G401 (cell line): ENCODE data around the gene FASTKD3. TPM values are rescaled to one million over a fixed set of nuclear protein-coding genes. Genes with fewer than 3 reads are reported as not detected.

ENCODE experiments used
- DNase-seq: peaks from one replicate; pipeline ENCODE4 v3.0.0-alpha.2; 2015; ENCODE audit warnings: low spot score
- in situ Hi-C: cut with HindIII; loops from 2 replicates; pipeline ENCODE4 v1.10.0; 2016; ENCODE audit warnings: low sequenced_read_pairs, mixed read lengths
- total RNA-seq: library from RNA; depleted of rRNA; stranded (reverse); fragments of >200 nt; shearing (Covaris generic); gene quantifications from 2 replicates; pipeline ENCODE4 v1.2.3, GENCODE V29; 2014

The FASTKD3 gene
- total RNA-seq, 1 experiment from 2014 or later, result 25.5 TPM

- DNase-seq, result no peak
- in situ Hi-C loops, result no loop called here
Measured at GRCh38 chr5:7884491-7885267, 15.8 kb upstream of the FASTKD3 start.

- no peak for DNase-seq
- in situ Hi-C loops, result no loop called here
Measured at GRCh38 chr5:7882926-7883325, 14.1 kb upstream of the FASTKD3 start.

DNA sequence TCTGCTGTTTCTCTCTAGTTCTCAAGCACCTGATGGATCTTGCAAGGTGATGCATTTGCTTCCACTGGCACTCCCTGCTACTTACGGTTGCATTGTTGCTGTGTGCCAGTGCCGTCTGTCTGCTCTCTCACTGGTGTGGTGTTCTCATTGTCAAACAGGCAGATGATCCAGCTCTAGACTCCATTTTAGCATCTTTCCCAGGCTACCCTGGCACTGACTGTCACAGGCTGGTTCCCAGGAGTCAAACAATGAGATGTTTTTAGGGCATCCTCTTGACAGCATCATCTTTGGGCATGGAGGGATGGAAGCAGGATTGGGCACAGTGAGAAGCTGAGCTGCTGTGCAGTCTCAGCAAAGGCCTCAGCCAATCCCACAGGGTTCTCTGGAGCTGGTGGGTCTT is 13.0 kb upstream of the FASTKD3 start:
- no peak for DNase-seq
- in situ Hi-C loops, result no loop called here

DNA sequence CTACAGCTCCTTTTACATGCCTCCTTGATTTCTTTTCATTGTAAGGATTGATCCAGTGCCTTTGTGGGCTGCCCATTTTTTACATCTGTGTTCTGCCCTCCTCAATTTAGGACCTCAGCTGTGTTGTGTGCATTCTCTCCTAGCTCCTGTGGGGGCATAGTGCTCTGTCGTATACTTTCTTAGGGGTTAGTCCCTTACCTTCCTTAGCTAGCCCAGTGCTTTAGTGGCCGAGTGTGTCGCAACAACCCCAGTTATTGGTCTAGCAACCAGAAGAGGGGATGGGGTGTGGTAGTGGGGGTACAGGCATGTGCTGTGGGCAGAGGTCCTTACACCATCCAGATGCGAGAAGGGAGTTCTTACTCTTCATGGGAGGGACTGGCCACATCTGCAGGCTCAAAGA is 12.3 kb upstream of the FASTKD3 start:
- in situ Hi-C loops, result no loop called here
- DNase-seq, result no peak

DNA sequence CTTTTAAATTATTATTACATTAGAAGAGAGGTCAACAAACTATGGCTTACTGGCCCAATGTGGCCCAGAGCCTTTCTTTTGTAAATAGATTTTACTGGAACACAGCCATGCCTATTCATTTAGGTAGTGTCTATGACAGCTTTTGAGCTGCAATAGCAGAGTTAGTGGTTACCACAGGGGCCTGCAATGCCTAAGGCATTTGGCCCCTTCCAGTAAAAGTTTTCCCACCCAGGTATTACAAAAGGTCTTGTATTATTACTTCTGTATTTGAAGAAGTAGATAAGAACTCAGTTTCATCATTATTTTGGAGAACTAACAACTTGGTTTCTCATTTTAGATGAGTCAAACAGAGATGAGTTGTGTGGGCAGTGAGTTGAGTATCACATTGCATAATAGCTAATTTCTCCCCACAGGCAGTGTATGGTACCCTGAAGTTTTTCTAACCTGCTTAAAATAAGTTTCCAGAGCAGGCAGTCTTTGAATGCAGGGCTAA is 9.6 kb upstream of the FASTKD3 start:
- DNase-seq, result no peak
- in situ Hi-C loops, result no loop called here

DNA sequence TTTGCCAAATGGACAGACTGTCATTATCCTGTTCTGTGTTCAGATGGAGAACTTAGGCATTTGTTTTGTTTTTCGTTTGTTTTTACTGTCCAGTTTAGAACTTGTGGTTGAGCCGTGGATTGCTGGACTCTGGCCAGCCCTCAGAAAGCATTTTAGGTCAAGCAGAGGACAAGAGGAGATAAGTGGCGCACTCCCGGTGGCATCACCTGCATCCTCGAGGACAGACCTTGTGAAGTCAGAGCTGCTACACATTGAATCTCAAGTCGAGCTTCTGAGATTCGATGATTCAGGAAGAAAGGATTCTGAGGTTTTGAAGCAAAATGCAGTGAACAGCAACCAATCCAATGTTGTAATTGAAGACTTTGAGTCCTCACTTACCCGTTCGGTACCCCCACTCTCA is 9.0 kb upstream of the FASTKD3 start:
- no peak for DNase-seq
- in situ Hi-C loops, result no loop called here

GRCh38 chr5:7876867-7877266 is 8.0 kb upstream of the FASTKD3 start:
- no peak for DNase-seq

DNA sequence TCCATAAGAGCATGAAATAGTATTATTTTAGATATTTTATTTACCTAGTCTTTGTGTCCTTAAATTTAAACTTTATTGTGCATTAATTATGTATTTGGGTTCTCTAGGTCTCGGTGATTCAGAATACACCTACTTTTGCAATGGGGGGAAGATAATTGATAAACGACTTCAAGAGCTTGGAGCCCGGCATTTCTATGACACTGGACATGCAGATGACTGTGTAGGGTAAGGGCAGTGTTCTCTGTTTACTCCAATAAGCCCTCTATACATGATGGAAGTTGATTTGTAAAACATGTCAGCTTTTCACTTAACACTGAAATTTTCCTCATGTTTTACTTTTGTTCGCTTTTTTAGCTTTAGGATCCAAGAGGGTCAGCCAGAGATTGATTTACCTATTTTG is 6.3 kb upstream of the FASTKD3 start:
- DNase-seq, result no peak
- in situ Hi-C loops, result no loop called here

More at GRCh38 chr5:7876867-7877266, 8.0 kb upstream of the FASTKD3 start:
- in situ Hi-C loops, result no loop called here

GRCh38 chr5:7874639-7875038 is 5.8 kb upstream of the FASTKD3 start:
- no peak for DNase-seq

GRCh38 chr5:7873216-7873615 is 4.4 kb upstream of the FASTKD3 start:
- DNase-seq, result no peak
- in situ Hi-C loops, result no loop called here

More at GRCh38 chr5:7874639-7875038, 5.8 kb upstream of the FASTKD3 start:
- in situ Hi-C loops, result no loop called here

DNA sequence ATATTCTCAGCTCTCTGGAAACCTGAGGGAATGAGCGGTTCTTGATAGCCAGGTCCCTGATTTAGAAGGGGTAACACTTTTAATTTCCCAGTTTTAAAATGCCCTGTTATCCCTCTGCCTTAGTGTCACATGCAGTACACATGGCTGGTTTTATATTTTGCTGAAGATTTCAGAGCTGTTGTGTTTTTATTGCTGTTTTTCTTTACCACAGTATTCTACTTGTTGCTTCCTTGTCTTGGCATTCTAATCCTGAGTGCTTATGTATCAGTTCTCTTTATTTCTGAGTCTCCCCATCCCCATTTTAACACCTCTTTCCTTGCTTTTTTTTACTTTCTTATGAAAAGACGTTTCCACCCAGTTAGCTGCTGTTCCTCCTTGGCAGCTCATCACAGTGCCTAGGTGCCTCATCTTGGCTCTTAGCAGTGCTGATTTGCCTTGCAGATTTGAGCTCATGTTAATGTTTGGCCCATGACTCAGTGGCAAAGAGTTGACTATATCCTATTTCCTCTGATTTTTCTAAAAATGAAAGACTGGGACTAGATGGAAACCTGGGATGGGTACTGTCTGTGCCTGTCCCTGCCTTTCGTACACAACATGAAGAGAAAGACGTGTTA is 3.8 kb upstream of the FASTKD3 start:
- DNase-seq, result no peak
- in situ Hi-C loops, result no loop called here

GRCh38 chr5:7871653-7872052 is 2.8 kb upstream of the FASTKD3 start:
- DNase-seq, result no peak
- in situ Hi-C loops, result no loop called here

DNA sequence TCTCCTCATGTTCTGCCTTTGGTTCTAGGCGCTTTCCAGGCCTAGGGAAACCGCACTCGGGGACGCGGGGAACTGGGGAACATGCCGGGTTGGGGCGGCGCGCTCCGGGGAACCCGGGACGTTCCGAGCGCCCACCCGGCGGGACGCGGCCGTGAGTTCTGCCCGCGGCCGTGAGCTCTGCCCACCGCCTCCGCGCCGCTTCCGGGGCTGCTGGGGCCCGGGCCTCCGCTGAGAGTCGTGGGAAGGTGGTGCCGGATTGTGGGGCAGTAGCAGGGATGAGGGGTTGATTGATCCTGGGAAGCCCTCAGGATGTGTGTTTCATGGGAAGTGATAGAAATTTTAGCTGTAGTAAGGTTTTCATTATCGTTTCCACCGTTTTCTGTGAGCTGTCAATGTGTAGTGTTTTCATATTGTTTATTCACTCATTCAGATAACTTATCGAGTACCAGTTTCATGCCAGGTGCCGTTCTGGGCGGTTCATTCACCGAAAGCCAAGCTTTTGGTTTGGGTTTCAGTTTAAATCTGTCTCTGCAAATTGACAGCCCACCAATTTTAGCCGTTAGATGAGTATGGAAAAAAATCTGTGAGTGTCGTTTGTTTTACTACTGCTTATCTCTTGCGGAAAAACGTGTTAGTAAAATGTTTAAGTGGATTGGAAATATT is 774 bp upstream of the FASTKD3 start:
- peak; percentile 17 for DNase-seq
- in situ Hi-C loops, result no loop called here

- DNase-seq, result no peak
- in situ Hi-C loops, result no loop called here
Measured at GRCh38 chr5:7868427-7868772, 431 bp downstream of the FASTKD3 start.

- in situ Hi-C loops, result no loop called here
- DNase-seq, result peak; percentile 19
Measured at GRCh38 chr5:7867260-7867659, 1.6 kb downstream of the FASTKD3 start.

GRCh38 chr5:7866196-7866595 is 2.6 kb downstream of the FASTKD3 start:
- in situ Hi-C loops, result no loop called here
- no peak for DNase-seq

DNA sequence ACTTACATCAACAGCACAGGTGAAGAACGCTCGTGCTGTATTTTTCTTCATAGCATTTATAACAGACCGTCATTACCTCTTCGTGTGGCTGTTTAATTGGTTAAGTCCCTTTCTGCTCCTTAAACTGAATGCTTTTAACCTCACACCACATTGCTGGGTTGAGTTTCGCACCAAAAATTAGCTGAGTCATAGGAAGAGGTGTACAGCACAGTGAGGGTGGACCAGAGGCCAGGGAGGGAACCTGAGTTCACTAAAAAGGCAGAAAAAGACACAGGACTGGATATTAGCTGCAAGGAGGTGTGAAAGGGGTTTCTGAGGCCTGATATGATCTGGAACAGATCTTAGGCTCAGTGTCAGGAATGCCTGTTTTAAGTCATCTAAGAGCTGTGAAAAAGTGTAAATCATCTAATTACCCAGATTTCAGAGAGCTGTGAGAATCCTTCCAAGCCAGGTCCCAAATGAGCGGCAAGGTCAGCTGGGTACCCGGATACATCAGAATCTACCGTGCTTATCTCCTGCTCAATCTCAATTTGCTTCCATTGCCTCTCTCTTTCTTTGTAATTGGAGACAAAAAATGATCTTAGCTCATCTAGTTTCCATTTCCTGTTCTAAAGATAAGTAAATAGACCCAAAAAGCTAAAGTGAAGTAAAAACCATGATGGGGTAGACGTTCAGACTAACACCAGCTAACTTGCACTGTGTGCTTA is 10.8 kb downstream of the FASTKD3 start:
- DNase-seq, result no peak
- in situ Hi-C loops, result no loop called here

GRCh38 chr5:7857361-7857760 is 11.5 kb downstream of the FASTKD3 start:
- DNase-seq, result no peak
- in situ Hi-C loops, result no loop called here

DNA sequence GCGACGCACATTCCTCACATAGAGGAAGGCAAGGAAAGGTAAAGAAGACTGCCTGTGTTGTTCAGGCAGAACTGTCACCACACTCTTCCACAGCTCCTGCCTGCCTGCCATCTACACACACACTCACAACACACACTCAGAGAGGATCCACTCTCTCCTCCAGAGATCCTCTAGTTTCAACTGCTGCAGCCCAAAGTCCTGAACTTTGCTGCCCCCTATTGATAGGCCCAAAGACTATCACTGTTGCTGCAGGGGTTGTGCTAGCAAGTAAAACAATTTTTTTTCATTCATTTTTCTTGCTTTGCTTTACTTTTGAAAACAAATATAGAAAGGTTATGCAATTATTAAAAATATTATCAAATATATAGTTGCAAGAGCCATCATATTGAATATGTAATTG is 12.0 kb downstream of the FASTKD3 start:
- in situ Hi-C loops, result no loop called here
- peak; percentile 52 for DNase-seq

- in situ Hi-C loops, result no loop called here
- DNase-seq, result no peak
Measured at GRCh38 chr5:7855611-7856010, 13.2 kb downstream of the FASTKD3 start.
